PC-3 (cell line): ENCODE data around the gene PLOD1. TPM values are rescaled to one million over a fixed set of nuclear protein-coding genes. Genes with fewer than 3 reads are reported as not detected.

Experiments used
- ATAC-seq: fragments of 200-7000 bp; cut with Tn5 transposase; 2 replicates; pipeline ENCODE4 v1.9.1; 2020; ENCODE audit warnings: mild to moderate bottlenecking, moderate library complexity
- BruUV-seq: library from RNA; stranded (reverse); fragments of 400-500 nt; replicated peaks from 2 replicates; lab custom pipeline; 2021; lab: Mats Ljungman, UMichigan
- CTCF ChIA-PET: fragments of 300-600 bp; sonication (Branson Sonifier 250); formaldehyde crosslinking; loops from one replicate; lab custom pipeline; 2022; ENCODE audit warnings: antibody characterized with exemption; lab: Charles Lee
- POLR2A ChIA-PET: fragments of 300-600 bp; sonication (Branson Sonifier 250); formaldehyde crosslinking; loops from one replicate; lab custom pipeline; 2022; ENCODE audit warnings: antibody characterized with exemption; ENCODE audit not compliant: unreplicated experiment; lab: Charles Lee
- DNase-seq: peaks from one replicate; pipeline ENCODE4 v3.0.0-alpha.2; 2015
- H2AFZ ChIP-seq: fragments of 300-600 bp; sonication (generic); 2 replicates; pipeline ENCODE4 v1.6.0; 2016; ENCODE audit warnings: antibody characterized with exemption, low read length
- H3F3A ChIP-seq: fragments of 300-600 bp; sonication (generic); one replicate; pipeline ENCODE4 v1.6.0; 2017; ENCODE audit warnings: antibody characterized with exemption, low read length, control low read depth, mild to moderate bottlenecking; ENCODE audit not compliant: unreplicated experiment
- H3K27ac ChIP-seq: fragments of 300-600 bp; sonication (generic); 2 replicates; pipeline ENCODE4 v1.5.1; 2016; ENCODE audit warnings: mild to moderate bottlenecking, low read length
- H3K27me3 ChIP-seq: fragments of 300-600 bp; sonication (generic); 2 replicates; pipeline ENCODE4 v1.6.1; 2016; ENCODE audit warnings: low read length, mixed read lengths
- H3K36me3 ChIP-seq: fragments of 300-600 bp; sonication (generic); 2 replicates; pipeline ENCODE4 v1.6.1; 2016; ENCODE audit warnings: low read depth, mixed run types, low read length, mixed read lengths
- H3K4me1 ChIP-seq: fragments of 300-600 bp; sonication (generic); 2 replicates; pipeline ENCODE4 v1.5.1; 2016; ENCODE audit warnings: low read length; ENCODE audit not compliant: insufficient read depth
- H3K4me2 ChIP-seq: fragments of 300-600 bp; sonication (generic); 2 replicates; pipeline ENCODE4 v1.6.0; 2016; ENCODE audit warnings: low read length
- H3K4me3 ChIP-seq: fragments of 300-600 bp; sonication (generic); 2 replicates; pipeline ENCODE4 v1.5.1; 2016; ENCODE audit warnings: mild to moderate bottlenecking, low read length, mixed read lengths
- H3K79me2 ChIP-seq: fragments of 300-600 bp; sonication (generic); 2 replicates; pipeline ENCODE4 v1.6.1; 2017; ENCODE audit warnings: low read length, mixed read lengths
- H3K9ac ChIP-seq: fragments of 300-600 bp; sonication (generic); 2 replicates; pipeline ENCODE4 v1.6.0; 2016; ENCODE audit warnings: mild to moderate bottlenecking, low read length
- H3K9me2 ChIP-seq: fragments of 300-600 bp; sonication (generic); replicated peaks from 2 replicates; pipeline ENCODE4 v1.6.1; 2016; ENCODE audit warnings: mixed run types, low read length, mixed read lengths
- H3K9me3 ChIP-seq: fragments of 300-600 bp; sonication (generic); 2 replicates; pipeline ENCODE4 v1.6.1; 2016; ENCODE audit warnings: low read length, mixed read lengths
- H4K20me1 ChIP-seq: fragments of 300-600 bp; sonication (generic); 2 replicates; pipeline ENCODE4 v1.6.1; 2016; ENCODE audit warnings: low read length, mixed read lengths
- CTCF ChIP-seq: fragments of 300-600 bp; sonication (generic); conservative IDR thresholded peaks from 2 replicates; pipeline ENCODE4 v1.5.1; 2017; ENCODE audit warnings: antibody characterized with exemption, low read depth, mild to moderate bottlenecking, low read length
- EZH2 ChIP-seq: fragments of 300-600 bp; sonication (generic); IDR thresholded peaks from one replicate; pipeline ENCODE4 v1.6.1; 2017; ENCODE audit warnings: antibody characterized with exemption, mild to moderate bottlenecking, low read length; ENCODE audit not compliant: unreplicated experiment
- EZH2phosphoT487 ChIP-seq: fragments of 300-600 bp; sonication (generic); IDR thresholded peaks from 2 replicates; pipeline ENCODE4 v1.6.1; 2018; ENCODE audit warnings: mild to moderate bottlenecking, antibody characterized with exemption, low read length, borderline replicate concordance
- intact Hi-C: fragments of 100-400 bp; cut with micrococcal nuclease; formaldehyde crosslinking; loops from 2 replicates; pipeline ENCODE4 v1.9.0; 2023
- total RNA-seq: library from RNA; depleted of rRNA; stranded (reverse); fragments of >200 nt; gene quantifications from 2 replicates; pipeline ENCODE4 v1.2.3, GENCODE V29; 2014

The PLOD1 gene
- total RNA-seq, 1 experiment from 2014 or later, result 179 TPM

- H3K27me3 ChIP-seq, result no peaks in the 10 kb centered on the region
- H3K4me2 ChIP-seq, result peak overlapping the region; percentile 86
- peak overlapping the region; percentile 81 for H3K27ac ChIP-seq
- no TSS peak for BruUV-seq
- H3K79me2 ChIP-seq, result peaks cover 38% of the 10 kb centered on the region
- no peak for TF ChIP-seq EZH2phosphoT487
- no peak for TF ChIP-seq EZH2
- no peak for TF ChIP-seq CTCF
- CTCF ChIA-PET, result interaction anchor here (0.7 to 1.7 kb wide), 3 partner anchors 12 to 71 kb away, joined by 3 to 7 read pairs (median 5); no protein-coding TSS in a partner anchor
- peaks cover 30% of the 10 kb centered on the region for H3K36me3 ChIP-seq
- H3K9me3 ChIP-seq, result no peaks in the 10 kb centered on the region
- ATAC-seq (peak; percentile 3), DNase-seq (no peak)
- peaks cover 28% of the 10 kb centered on the region for H3K4me1 ChIP-seq
- H2AFZ ChIP-seq, result peak overlapping the region; percentile 77
- POLR2A ChIA-PET, result interaction anchor here (0.6 to 3.3 kb wide), 3 partner anchors 70 to 88 kb away, joined by 7 to 34 read pairs (median 8); no protein-coding TSS in a partner anchor
- no peaks in the 10 kb centered on the region for H3K9me2 ChIP-seq
- no peaks in the 10 kb centered on the region for H3F3A ChIP-seq
- intact Hi-C loops, result loop anchor here (5.0 kb wide), 1 partner anchor 42 kb away; no protein-coding TSS in a partner anchor
- H3K9ac ChIP-seq, result peak overlapping the region; percentile 94; the same call in 1 of the 2 replicates
- H3K4me3 ChIP-seq, result peak overlapping the region; percentile 81
- peaks cover 18% of the 10 kb centered on the region; the same call in 1 of the 2 replicates for H4K20me1 ChIP-seq
These were observed 44.7 kb downstream of the PLOD1 start for GRCh38 chr1:11979028-11979850.

- Histone ChIP-seq H3K4me1 (peaks cover 28% of the 10 kb centered on the region), H3K9me3 (no peaks in the 10 kb centered on the region), H3K4me3 (peak within 1 kb of the TSS; percentile 81), H3K27me3 (no peaks in the 10 kb centered on the region), H3K4me2 (peak within 1 kb of the TSS; percentile 86), H3F3A (no peaks in the 10 kb centered on the region), H3K9me2 (no peaks in the 10 kb centered on the region), H3K79me2 (peaks cover 47% of the 10 kb centered on the region), H3K9ac (peak within 1 kb of the TSS; percentile 94), H2AFZ (peak within 1 kb of the TSS; percentile 77), H3K36me3 (peaks cover 30% of the 10 kb centered on the region), H3K27ac (peak within 1 kb of the TSS; percentile 81), H4K20me1 (peaks cover 18% of the 10 kb centered on the region; the same call in 1 of the 2 replicates)
- no peak for TF ChIP-seq EZH2phosphoT487
- ATAC-seq, result peak; percentile 89
- DNase-seq, result peak; percentile 96
- ChIA-PET POLR2A (interaction anchor here (0.6 to 3.3 kb wide), 5 partner anchors 17 to 87 kb away, joined by 3 to 34 read pairs (median 8); no protein-coding TSS in a partner anchor), CTCF (interaction anchor here (0.7 to 1.7 kb wide), 3 partner anchors 13 to 72 kb away, joined by 3 to 7 read pairs (median 5); no protein-coding TSS in a partner anchor)
- intact Hi-C loops, result loop anchor here (5.0 kb wide), 2 partner anchors 43 to 73 kb away; no protein-coding TSS in a partner anchor
- no TSS peak for BruUV-seq
These were observed 45.5 kb downstream of the PLOD1 start, which contains the start of gene MFN2 for GRCh38 chr1:11979851-11980675. TSS of gene MFN2 (plus strand) at chr1:11980444. CDS start at chr1:11989169, 8,725 bp downstream.
